ENCODE data around the gene ANKRD13C.
"Not testable (repeated sequence)": the region's sequence is repeated elsewhere in the genome, so short reads cannot be mapped to it uniquely, and the experiment has no call there.

The ANKRD13C gene

GRCh38 chr1:70354332-70355110, at the start of gene ANKRD13C:
ANKRD13C (minus strand) TSS chr1:70354722; CDS start chr1:70354408, 314 bp downstream.
- peak; percentile 98 for DNase-seq

GRCh38 chr1:70403759-70404158, 49.2 kb upstream of the ANKRD13C start:
- no peak for DNase-seq

- DNase-seq: no peak
Measured at GRCh38 chr1:70401974-70402373, 47.5 kb upstream of the ANKRD13C start.

- no peak for DNase-seq
Measured at GRCh38 chr1:70400335-70400734, 45.8 kb upstream of the ANKRD13C start.

GRCh38 chr1:70397013-70397412, 42.5 kb upstream of the ANKRD13C start:
- no peak for DNase-seq

- no peak for DNase-seq
Measured at GRCh38 chr1:70396607-70397006, 42.1 kb upstream of the ANKRD13C start.

- DNase-seq: no peak
Measured at GRCh38 chr1:70392626-70393025, 38.1 kb upstream of the ANKRD13C start.

- no peak for DNase-seq
Measured at GRCh38 chr1:70387507-70387906, 33.0 kb upstream of the ANKRD13C start.

GRCh38 chr1:70386121-70386520, 31.6 kb upstream of the ANKRD13C start:
- no peak for DNase-seq

GRCh38 chr1:70385477-70385876, 31.0 kb upstream of the ANKRD13C start:
- no peak for DNase-seq

GRCh38 chr1:70384542-70384941, 30.0 kb upstream of the ANKRD13C start:
- no peak for DNase-seq

- DNase-seq: no peak
Measured at GRCh38 chr1:70383483-70383882, 29.0 kb upstream of the ANKRD13C start.

- no peak for DNase-seq
Measured at GRCh38 chr1:70382682-70383081, 28.2 kb upstream of the ANKRD13C start.

- no peak for DNase-seq
Measured at GRCh38 chr1:70376196-70376595, 21.7 kb upstream of the ANKRD13C start.

- not testable (repeated sequence) for DNase-seq
Measured at GRCh38 chr1:70373580-70373979, 19.1 kb upstream of the ANKRD13C start.

- no peak for DNase-seq
Measured at GRCh38 chr1:70372426-70372825, 17.9 kb upstream of the ANKRD13C start.

- not testable (repeated sequence) for DNase-seq
Measured at GRCh38 chr1:70371586-70371985, 17.1 kb upstream of the ANKRD13C start.

GRCh38 chr1:70367397-70367796, 12.9 kb upstream of the ANKRD13C start:
- DNase-seq: not testable (repeated sequence)

- not testable (repeated sequence) for DNase-seq
Measured at GRCh38 chr1:70366997-70367396, 12.5 kb upstream of the ANKRD13C start.

- DNase-seq: not testable (repeated sequence)
Measured at GRCh38 chr1:70366425-70366952, 12.0 kb upstream of the ANKRD13C start.

- DNase-seq: no peak
Measured at GRCh38 chr1:70364439-70364838, 9.9 kb upstream of the ANKRD13C start.

GRCh38 chr1:70361727-70362398, 7.3 kb upstream of the ANKRD13C start:
- no peak for DNase-seq

GRCh38 chr1:70360321-70360720, 5.8 kb upstream of the ANKRD13C start:
- DNase-seq: no peak

GRCh38 chr1:70358921-70359564, 4.5 kb upstream of the ANKRD13C start:
- no peak for DNase-seq
